NCI-H2107 treated with DMSO at 0.1 percent for 48 hours (cell line): ENCODE results near the gene COASY.

Source experiments
- DNase-seq: peaks from one replicate; lab custom pipeline; 2025; ENCODE audit not compliant: unreplicated experiment; lab: John Stamatoyannopoulos, UW

The COASY gene

GRCh38 chr17:42561897-42562387 is at the start of gene COASY:
Gene COASY, plus strand, starts transcription at chr17:42562148. Its CDS starts 475 bp downstream, at chr17:42562623.
- peak; percentile 90 for DNase-seq

DNA sequence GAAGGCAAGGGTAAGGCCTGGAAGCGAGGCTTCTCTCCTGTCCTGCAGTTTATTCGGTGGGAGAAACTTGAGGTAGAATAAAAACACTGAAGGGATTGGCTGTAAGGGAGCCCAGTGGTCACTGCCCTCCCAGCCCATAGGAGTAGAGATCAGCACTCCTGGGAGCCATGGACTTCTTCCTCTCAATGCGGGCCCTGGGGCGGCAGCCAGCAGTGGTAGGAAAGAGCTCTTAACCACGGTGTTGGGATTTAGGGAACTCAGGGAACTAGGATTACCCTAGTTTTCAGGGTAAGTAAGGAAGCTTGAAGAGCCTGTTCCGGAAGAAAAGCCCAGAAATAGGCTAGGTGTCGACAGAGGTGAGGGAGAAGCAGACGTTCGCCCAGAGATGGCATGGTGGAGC is 49.7 kb upstream of the COASY start:
- DNase-seq, result no peak

GRCh38 chr17:42512733-42513251 is 49.2 kb upstream of the COASY start:
- no peak for DNase-seq

DNA sequence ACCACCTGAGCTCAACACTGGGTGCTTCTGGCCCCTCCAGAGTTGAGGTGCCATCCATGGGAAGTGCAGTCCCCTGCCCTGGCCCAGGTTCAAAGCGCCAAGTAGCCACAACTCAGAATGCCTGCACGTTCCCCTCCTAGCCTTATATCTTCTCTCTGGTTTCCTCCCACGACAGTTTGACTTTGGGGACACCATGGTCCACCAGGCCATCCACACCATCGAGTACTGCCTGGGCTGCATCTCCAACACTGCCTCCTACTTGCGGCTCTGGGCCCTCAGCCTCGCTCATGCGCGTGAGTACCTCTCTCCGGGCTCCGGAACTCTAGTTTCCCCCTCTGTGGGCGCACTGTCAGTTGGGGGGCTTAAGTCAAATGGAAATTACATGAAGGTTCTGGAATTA is 48.3 kb upstream of the COASY start:
- DNase-seq, result no peak

DNA sequence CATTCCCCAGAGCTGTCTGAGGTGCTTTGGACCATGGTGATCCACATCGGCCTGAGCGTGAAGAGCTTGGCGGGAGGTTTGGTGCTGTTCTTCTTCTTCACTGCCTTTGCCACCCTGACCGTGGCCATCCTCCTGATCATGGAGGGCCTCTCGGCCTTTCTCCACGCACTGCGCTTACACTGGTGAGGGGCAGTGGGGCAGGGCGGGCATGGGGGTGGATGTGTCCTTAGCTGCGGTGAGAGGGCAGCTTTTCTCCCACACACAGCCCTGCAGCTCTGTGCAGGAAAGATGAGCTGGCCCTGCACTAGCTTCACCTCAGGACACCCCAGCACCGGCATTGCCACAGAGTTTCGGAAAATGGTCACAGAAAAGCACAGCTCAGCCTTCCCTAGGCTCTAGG is 47.7 kb upstream of the COASY start:
- DNase-seq, result no peak

GRCh38 chr17:42514867-42515266 is 47.1 kb upstream of the COASY start:
- DNase-seq, result no peak

DNA sequence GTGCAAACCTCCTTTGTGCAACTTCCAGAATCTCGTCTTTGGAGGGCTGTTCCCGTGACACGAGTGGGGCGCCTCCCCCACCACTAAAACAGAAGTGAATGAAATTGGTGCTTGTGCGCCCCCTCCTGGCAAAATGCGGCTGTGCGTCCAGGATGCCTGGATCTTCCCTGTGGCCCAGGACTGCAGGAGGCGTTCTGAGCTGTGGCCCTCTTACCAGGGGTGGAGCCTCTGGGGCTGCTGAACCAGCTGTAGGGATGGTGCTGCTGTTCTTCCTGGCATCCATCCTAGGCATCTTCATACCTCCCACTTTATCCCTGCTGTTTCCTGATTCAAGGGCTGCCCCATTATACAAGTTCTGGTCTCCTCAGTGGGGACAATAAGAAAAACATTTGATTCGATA is 44.4 kb upstream of the COASY start:
- peak; percentile 3 for DNase-seq

DNA sequence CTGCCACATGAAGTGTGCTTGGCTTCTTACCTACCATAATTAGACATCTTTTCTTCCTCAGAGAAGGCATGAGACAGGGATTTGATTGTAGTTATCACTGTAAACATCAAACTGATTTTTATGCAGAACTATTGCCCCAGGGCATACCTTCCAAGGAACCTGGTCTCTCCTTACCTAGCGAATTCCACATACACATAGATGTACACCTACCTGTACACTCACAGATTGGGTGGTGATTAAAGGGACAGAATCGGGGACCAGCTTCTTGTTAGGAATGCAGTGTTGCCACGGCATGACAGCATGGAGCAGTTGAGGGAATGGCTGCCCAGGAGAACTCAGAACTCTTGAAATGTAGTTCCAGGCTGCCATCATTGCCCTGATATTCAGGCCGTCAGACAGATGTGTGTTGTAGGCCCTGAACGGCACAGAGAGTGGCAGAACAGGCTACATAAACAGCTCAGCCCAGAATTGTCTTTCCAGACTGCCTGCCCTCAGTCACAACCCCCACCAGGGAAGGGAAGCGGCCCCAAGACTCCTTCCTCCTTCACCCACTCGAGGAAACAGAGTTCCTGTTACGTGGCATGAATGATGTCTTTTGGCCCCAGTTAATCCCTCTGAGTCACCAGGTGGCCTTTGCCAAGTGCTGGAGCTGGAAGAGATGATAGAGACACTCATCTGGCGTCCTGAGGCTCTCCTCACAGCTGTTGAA is 43.7 kb upstream of the COASY start:
- DNase-seq, result no peak

- no peak for DNase-seq
These were observed 43.0 kb upstream of the COASY start for GRCh38 chr17:42518755-42519545.

DNA sequence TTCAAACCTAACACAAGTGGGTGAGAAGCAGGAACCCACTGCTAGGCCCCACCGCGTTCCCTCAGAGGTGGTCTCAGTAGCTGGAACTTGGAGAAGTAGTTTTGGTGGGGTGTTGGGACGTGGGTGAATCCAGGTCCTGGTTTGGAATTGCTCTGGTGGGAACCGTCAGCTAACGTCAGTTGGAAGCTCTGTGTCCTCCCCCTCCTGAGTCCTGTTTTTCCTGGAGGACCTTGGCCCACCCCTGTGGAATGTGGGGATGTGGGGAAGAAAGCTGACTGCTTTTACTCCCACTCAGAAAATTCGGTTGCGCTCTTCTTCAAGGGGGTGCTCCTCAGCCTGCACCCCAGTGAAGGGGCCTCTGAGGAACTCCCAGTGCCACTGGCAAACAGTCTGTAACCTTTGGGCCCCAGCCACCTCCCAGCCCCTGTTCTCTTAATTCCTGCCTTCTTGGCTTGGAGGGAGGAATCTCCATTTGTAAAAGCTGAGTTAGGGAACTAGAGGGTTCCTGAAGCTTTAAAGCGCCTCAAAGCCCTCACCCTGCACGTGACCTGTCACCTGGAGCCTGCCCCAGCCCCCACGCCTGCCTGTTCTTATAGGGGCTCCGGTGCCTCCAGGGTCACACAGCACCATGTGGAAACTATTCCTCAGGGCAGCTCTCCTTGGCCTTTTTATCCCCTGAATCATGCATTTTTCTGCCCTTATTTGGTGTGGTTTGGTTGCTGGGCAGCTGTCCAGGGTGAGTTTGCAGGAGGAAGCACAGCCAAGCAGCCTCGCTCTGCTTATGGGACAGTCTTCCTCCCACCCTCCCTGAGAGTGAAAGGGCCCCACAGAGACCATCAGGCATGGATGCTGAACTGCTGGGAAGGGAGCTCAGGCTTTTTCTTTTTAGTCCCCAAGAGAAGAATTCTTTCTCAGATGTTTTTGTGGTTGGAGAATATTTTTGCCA is 42.1 kb upstream of the COASY start:
- DNase-seq, result no peak

- DNase-seq, result no peak
These were observed 41.4 kb upstream of the COASY start for GRCh38 chr17:42520540-42520951.

DNA sequence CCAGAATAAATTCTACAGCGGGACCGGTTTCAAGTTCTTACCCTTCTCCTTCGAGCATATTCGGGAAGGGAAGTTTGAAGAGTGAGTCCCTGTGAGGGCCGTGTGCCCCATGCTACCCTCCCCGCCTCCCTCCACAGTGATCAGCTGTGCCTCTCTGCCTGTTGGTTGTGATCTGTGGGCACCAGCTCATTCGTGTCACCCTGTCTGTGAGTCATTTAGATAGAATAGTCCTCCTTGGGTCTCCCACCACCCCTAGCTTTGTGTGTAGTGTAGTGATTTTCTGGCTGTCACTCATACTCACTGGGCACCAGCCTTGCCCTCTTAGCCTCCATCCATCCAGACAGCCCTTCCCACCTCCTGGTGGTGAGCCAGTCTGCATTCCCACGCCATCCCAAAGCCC is 40.9 kb upstream of the COASY start:
- DNase-seq, result no peak

DNA sequence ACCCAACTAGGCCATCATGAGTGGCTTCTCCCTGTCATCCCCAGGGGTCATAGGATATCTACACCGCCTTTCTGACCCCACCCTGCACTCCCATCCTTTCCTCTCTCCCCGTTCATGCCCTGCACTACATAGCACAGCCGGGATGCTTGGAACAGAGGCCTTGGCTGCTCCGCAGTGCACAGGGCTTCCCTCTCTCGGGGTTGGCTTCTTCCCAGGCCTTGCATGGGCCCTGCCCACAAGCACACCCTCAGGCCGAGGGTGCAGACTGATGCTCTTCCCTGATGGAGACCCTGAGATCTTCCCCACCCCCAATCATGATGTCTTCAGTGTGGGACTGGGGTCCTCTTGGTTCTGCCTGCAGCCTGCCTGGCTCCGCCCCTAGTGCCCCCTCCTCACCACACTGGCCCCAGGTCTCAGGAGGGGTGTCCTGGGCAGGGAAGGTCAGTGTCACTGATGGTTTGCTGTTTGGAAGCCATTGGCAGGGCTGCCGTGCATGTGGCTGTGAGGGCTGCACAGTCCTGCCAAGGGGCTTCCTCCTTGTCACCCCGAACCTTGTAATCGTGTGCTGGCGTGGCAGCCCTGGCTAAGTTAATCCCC is 40.2 kb upstream of the COASY start:
- no peak for DNase-seq

DNA sequence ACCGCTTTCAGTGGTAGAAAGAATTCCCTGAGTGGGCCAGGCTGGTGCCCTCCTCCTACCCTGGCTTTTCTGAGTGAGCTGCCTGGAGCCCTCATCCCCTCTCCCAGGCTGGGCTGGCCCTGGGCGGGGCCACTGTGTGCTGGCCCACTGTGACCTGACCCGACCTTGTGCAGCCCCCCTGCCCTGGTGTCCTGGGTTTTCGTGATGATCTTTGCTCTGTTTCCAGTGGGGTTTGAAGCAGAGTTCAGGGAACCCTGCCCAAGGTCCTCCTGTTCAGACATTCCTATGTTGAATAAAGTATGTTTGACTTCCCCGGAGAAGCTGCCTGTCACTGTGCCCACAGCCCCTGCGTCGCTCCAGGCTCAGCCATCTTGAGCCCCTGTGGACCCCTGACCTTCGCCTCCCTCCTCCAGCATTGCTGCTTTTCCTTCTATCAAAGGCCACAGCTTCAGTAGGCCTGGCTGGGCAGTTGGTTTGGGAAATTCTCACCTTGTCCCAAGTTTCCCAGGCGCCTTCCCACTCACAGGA is 39.6 kb upstream of the COASY start:
- no peak for DNase-seq

- no peak for DNase-seq
These were observed 39.1 kb upstream of the COASY start for GRCh38 chr17:42522798-42523278.

DNA sequence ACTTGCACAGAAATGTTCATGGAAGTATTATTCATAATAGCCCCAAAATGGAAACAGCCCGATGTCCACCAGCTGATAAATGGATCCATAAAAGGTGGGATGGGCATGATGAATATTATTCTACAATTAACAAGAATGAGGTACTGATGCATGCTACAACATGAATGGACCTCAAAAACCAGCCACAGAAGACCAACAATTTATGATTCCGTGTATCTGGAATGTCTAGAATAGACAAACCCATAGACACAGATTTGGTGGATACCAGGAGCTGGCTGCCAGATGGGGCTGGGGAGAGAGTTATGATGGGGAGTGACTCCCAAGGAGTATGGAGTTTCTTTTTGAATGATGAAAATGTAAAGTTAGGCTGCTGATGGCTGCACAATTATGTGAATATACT is 36.7 kb upstream of the COASY start:
- DNase-seq, result no peak

DNA sequence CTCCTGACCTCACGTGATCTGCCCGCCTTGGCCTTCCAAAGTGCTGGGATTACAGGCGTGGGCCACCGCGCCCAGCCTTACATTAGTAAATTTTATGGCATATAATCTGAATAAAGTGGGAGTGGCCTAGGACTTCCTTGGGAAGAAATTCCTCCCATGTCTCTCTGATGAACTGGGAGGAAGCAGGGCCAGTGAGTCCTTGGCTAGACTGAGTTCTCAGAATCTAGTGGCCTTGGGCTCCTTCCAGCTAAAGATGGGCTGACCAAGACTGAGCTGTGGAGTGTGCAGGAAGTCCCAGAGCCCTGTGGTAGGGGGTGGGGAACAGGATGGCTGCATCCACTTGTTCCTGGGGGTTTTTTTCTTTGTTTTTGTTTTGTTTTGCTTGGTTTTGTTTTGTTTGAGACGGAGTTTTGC is 35.9 kb upstream of the COASY start:
- no peak for DNase-seq

GRCh38 chr17:42527932-42528331 is 34.0 kb upstream of the COASY start:
- DNase-seq, result no peak

DNA sequence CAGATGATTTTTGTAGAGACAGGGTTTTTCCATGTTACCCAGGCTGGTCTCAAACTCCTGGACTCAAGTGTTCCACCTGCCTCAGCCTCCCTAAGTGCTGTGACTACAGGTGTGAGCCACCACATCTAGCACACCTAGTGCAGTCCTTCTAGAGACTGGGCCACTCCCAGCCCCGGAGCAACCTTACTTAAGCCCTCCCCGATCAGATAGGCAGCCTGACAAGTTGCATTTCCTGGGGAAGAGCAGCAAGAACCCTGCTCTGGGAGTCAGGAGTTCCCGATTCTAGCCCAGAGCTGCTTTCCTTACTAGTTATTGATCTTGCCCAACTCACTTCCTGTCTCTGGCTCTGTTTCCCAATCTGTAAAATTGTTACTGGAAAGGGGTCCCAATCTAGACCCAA is 32.9 kb upstream of the COASY start:
- no peak for DNase-seq

GRCh38 chr17:42530952-42531454 is 30.9 kb upstream of the COASY start:
- no peak for DNase-seq
